H9 (cell line): ENCODE data around the gene KLF17. TPM values are rescaled to one million over a fixed set of nuclear protein-coding genes. Genes with fewer than 3 reads are reported as not detected.

Experiments used
- DNase-seq: peaks from one replicate; pipeline ENCODE4 v3.0.0-alpha.2; 2017
- H2AFZ ChIP-seq: one replicate; pipeline ENCODE4 v1.6.1; 2013; ENCODE audit warnings: mild to moderate bottlenecking, low read length, control low read depth, moderate library complexity
- H2AK5ac ChIP-seq: 2 replicates; pipeline ENCODE4 v1.6.1; 2013; ENCODE audit warnings: low read length, control low read depth, mixed read lengths; ENCODE audit not compliant: insufficient read length
- H2BK120ac ChIP-seq: one replicate; pipeline ENCODE4 v1.6.1; 2013; ENCODE audit warnings: low read depth, mild to moderate bottlenecking, low read length, control low read depth, inconsistent platforms; ENCODE audit not compliant: poor library complexity, severe bottlenecking
- H2BK12ac ChIP-seq: 2 replicates; pipeline ENCODE4 v1.6.1; 2013; ENCODE audit warnings: low read length, control low read depth, mixed read lengths, low read depth; ENCODE audit not compliant: insufficient read length
- H2BK15ac ChIP-seq: 2 replicates; pipeline ENCODE4 v1.6.1; 2013; ENCODE audit warnings: low read depth, low read length, control low read depth
- H2BK20ac ChIP-seq: one replicate; pipeline ENCODE4 v1.6.1; 2013; ENCODE audit warnings: low read depth, mild to moderate bottlenecking, low read length, control low read depth, inconsistent platforms; ENCODE audit not compliant: poor library complexity, severe bottlenecking
- H2BK5ac ChIP-seq: 2 replicates; pipeline ENCODE4 v1.6.1; 2013; ENCODE audit warnings: low read length, control low read depth, mixed read lengths; ENCODE audit not compliant: insufficient read length
- H3K14ac ChIP-seq: 2 replicates; pipeline ENCODE4 v1.6.1; 2013; ENCODE audit warnings: low read length, control low read depth; ENCODE audit not compliant: insufficient read depth
- H3K18ac ChIP-seq: 2 replicates; pipeline ENCODE4 v1.6.1; 2013; ENCODE audit warnings: low read depth, mild to moderate bottlenecking, mixed read lengths, low read length, control low read depth; ENCODE audit not compliant: insufficient read length
- H3K23ac ChIP-seq: 2 replicates; pipeline ENCODE4 v1.6.1; 2013; ENCODE audit warnings: low read length, control low read depth, mixed read lengths, low read depth; ENCODE audit not compliant: insufficient read length
- H3K23me2 ChIP-seq: 2 replicates; pipeline ENCODE4 v1.6.1; 2013; ENCODE audit warnings: low read depth, mild to moderate bottlenecking, mixed read lengths, low read length, control low read depth; ENCODE audit not compliant: insufficient read length, poor library complexity, severe bottlenecking
- H3K27ac ChIP-seq: 2 replicates; pipeline ENCODE4 v1.5.1; 2013; ENCODE audit warnings: low read length, control low read depth, mixed read lengths, low read depth; ENCODE audit not compliant: insufficient read length
- H3K27me3 ChIP-seq: 2 replicates; pipeline ENCODE4 v1.6.1; 2013; ENCODE audit warnings: low read length, control low read depth, inconsistent platforms; ENCODE audit not compliant: insufficient read depth
- H3K4ac ChIP-seq: 2 replicates; pipeline ENCODE4 v1.6.1; 2013; ENCODE audit warnings: low read depth, mild to moderate bottlenecking, control low read depth, inconsistent platforms, low read length, moderate library complexity
- H3K4me1 ChIP-seq: 2 replicates; pipeline ENCODE4 v1.6.1; 2013; ENCODE audit warnings: low read length, control low read depth, inconsistent platforms; ENCODE audit not compliant: insufficient read depth
- H3K4me2 ChIP-seq: 2 replicates; pipeline ENCODE4 v1.6.1; 2013; ENCODE audit warnings: low read length, control low read depth, mixed read lengths; ENCODE audit not compliant: insufficient read length, insufficient read depth
- H3K56ac ChIP-seq: 2 replicates; pipeline ENCODE4 v1.6.1; 2013; ENCODE audit warnings: low read depth, mild to moderate bottlenecking, mixed read lengths, low read length, control low read depth; ENCODE audit not compliant: insufficient read length
- H3K79me1 ChIP-seq: 2 replicates; pipeline ENCODE4 v1.6.1; 2013; ENCODE audit warnings: low read depth, mild to moderate bottlenecking, moderate library complexity, low read length, control low read depth, inconsistent platforms; ENCODE audit not compliant: insufficient read depth, poor library complexity, severe bottlenecking
- H3K79me2 ChIP-seq: 2 replicates; pipeline ENCODE4 v1.6.1; 2013; ENCODE audit warnings: low read length, control low read depth, inconsistent platforms; ENCODE audit not compliant: insufficient read depth
- H3K9ac ChIP-seq: 2 replicates; pipeline ENCODE4 v1.6.1; 2013; ENCODE audit warnings: low read length, control low read depth, mixed read lengths; ENCODE audit not compliant: insufficient read length; ENCODE audit errors: extremely low read depth
- H3K9me3 ChIP-seq: one replicate; pipeline ENCODE4 v1.6.1; 2013; ENCODE audit warnings: low read depth, low read length, inconsistent platforms; ENCODE audit not compliant: control insufficient read depth
- H3T11ph ChIP-seq: one replicate; pipeline ENCODE4 v1.6.1; 2013; ENCODE audit warnings: mild to moderate bottlenecking, low read length, control low read depth, inconsistent platforms
- H4K20me1 ChIP-seq: one replicate; pipeline ENCODE4 v1.6.1; 2013; ENCODE audit not compliant: control insufficient read depth, insufficient read length, insufficient read depth
- H4K5ac ChIP-seq: 2 replicates; pipeline ENCODE4 v1.6.1; 2013; ENCODE audit warnings: low read depth, mild to moderate bottlenecking, mixed read lengths, low read length, control low read depth; ENCODE audit not compliant: insufficient read length
- H4K8ac ChIP-seq: replicated peaks from 2 replicates; pipeline ENCODE4 v1.6.1; 2013; ENCODE audit warnings: low read length, control low read depth, mixed read lengths, low read depth; ENCODE audit not compliant: insufficient read length
- H4K91ac ChIP-seq: 2 replicates; pipeline ENCODE4 v1.6.1; 2013; ENCODE audit warnings: low read depth, mild to moderate bottlenecking, moderate library complexity, mixed read lengths, low read length, control low read depth; ENCODE audit not compliant: insufficient read length
- H3K27ac Mint-ChIP-seq, 3 experiments: 2 replicates in 2 of 3; 3 replicates in 1 of 3; pipeline ENCODE4 v1.8.0; 2020 to 2021; ENCODE audit warnings: mixed read lengths in 3 of 3, mild to moderate bottlenecking in 1 of 3, moderate library complexity in 1 of 3
- H3K27me3 Mint-ChIP-seq: 2 replicates; pipeline ENCODE4 v1.8.0; 2021; ENCODE audit warnings: low read depth, mild to moderate bottlenecking, moderate library complexity, mixed read lengths
- H3K36me3 Mint-ChIP-seq, 3 experiments: 2 replicates in 2 of 3; 3 replicates in 1 of 3; pipeline ENCODE4 v1.8.0; 2020 to 2021; ENCODE audit warnings: low read depth in 3 of 3, mixed read lengths in 3 of 3; ENCODE audit not compliant: insufficient read depth in 1 of 3
- H3K4me1 Mint-ChIP-seq, 2 experiments: 2 replicates each; pipeline ENCODE4 v1.8.0; 2020; ENCODE audit warnings: mixed read lengths in 2 of 2
- H3K4me3 Mint-ChIP-seq, 2 experiments: 2 replicates in 1 of 2; 3 replicates in 1 of 2; pipeline ENCODE4 v1.8.0; 2020 to 2021; ENCODE audit warnings: mild to moderate bottlenecking in 2 of 2, mixed read lengths in 2 of 2, moderate library complexity in 1 of 2
- H3K9me3 Mint-ChIP-seq, 2 experiments: 2 replicates in 1 of 2; 3 replicates in 1 of 2; pipeline ENCODE4 v1.8.0; 2020; ENCODE audit warnings: mild to moderate bottlenecking in 2 of 2, mixed read lengths in 2 of 2, moderate library complexity in 1 of 2
- CTCF ChIP-seq: fragments of 200-600 bp; sonication (generic); conservative IDR thresholded peaks from 3 replicates; pipeline ENCODE4 v1.8.0; 2021; ENCODE audit warnings: antibody characterized with exemption, mild to moderate bottlenecking
- WGBS: extraction: QIAGEN DNeasy Blood & Tissue Kit; methylation state at CpG from one replicate; pipeline ENCODE4 v1.1.7; 2013; ENCODE audit warnings: missing lambda C conversion rate, low lambda C conversion rate, mixed read lengths; ENCODE audit not compliant: insufficient read length; ENCODE audit errors: extremely low coverage; 5-methylcytosine and 5-hydroxymethylcytosine counted together
- total RNA-seq: library from RNA; stranded (reverse); gene quantifications from 2 replicates; pipeline ENCODE4 v1.2.1, GENCODE V29; 2021

KLF17 gene
- total RNA-seq, 1 experiment from 2014 or later: 0.09 TPM

DNA sequence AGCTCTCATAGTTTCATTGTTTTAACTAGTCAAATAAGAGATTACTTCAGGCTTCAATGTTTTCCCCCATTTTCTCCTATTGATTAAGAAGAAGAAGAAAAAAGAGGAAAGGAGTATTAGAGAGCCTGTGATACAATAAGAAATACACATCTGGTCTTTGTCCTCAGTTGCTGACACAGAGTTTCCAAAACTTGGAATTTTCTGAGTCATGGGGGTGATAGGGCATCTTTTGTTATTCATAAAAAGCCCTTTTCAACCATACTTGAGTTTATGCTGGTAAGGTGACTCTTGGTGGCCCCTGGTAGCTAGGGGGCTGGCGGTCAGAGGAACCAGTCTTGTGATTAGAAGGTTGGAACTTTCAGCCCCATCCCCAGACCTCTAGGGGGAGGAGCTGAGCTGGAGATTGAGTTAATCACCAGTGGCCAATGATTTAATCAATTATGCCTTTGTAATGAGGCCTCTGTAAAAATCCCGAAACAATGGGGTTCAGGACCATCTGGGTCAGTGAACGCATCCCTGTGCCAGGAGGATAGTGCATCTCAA lies 51.7 kb downstream of the KLF17 start:
- no peaks in the 10 kb centered on the region for H3K4me1 ChIP-seq
- H3K23ac ChIP-seq: no peak overlapping the region
- H3K4me2 ChIP-seq: no peak overlapping the region
- H3K79me1 ChIP-seq: no peaks in the 10 kb centered on the region
- no peaks in the 10 kb centered on the region for H3K23me2 ChIP-seq
- no peaks in the 10 kb centered on the region for H3K27me3 ChIP-seq
- H3K14ac ChIP-seq: no peak overlapping the region
- H2BK120ac ChIP-seq: no peak overlapping the region
- H4K5ac ChIP-seq: no peak overlapping the region
- H3K4ac ChIP-seq: no peak overlapping the region
- H3K36me3 Mint-ChIP-seq: peaks cover 4 to 11% (median 7%) of the 10 kb centered on the region in 3 experiments; a peak in 4 of 7 replicates
- peak; percentile 44; the same call in 2 of the 3 replicates for TF ChIP-seq CTCF
- H3K27ac ChIP-seq: no peak overlapping the region
- WGBS: no CpG with 5 or more reads among the region's 3 CpGs
- H3K27me3 Mint-ChIP-seq: peaks cover 2% of the 10 kb centered on the region
- no peak overlapping the region for H4K8ac ChIP-seq
- H3T11ph ChIP-seq: no peak overlapping the region
- H4K20me1 ChIP-seq: no peaks in the 10 kb centered on the region
- no peak overlapping the region for H3K4me3 Mint-ChIP-seq
- H2AK5ac ChIP-seq: no peak overlapping the region
- no peaks in the 10 kb centered on the region for H3K9me3 ChIP-seq
- H2AFZ ChIP-seq: no peak overlapping the region
- no peak overlapping the region for H3K56ac ChIP-seq
- no peak overlapping the region for H4K91ac ChIP-seq
- H3K4me1 Mint-ChIP-seq: 0 out of 4 replicates have a peak, but pooled peaks cover 0 to 4% of the 10 kb centered on the region in 2 experiments
- H2BK5ac ChIP-seq: no peak overlapping the region
- H2BK12ac ChIP-seq: no peak overlapping the region
- no peak overlapping the region for H2BK20ac ChIP-seq
- DNase-seq: no peak
- no peak overlapping the region for H3K27ac Mint-ChIP-seq
- peaks cover 16 to 23% of the 10 kb centered on the region in 2 experiments for H3K9me3 Mint-ChIP-seq
- no peak overlapping the region for H3K18ac ChIP-seq
- H3K9ac ChIP-seq: no peak overlapping the region
- no peak overlapping the region for H2BK15ac ChIP-seq
- no peaks in the 10 kb centered on the region for H3K79me2 ChIP-seq
